ENCODE results near the gene FRMD1.

FRMD1 gene

DNA sequence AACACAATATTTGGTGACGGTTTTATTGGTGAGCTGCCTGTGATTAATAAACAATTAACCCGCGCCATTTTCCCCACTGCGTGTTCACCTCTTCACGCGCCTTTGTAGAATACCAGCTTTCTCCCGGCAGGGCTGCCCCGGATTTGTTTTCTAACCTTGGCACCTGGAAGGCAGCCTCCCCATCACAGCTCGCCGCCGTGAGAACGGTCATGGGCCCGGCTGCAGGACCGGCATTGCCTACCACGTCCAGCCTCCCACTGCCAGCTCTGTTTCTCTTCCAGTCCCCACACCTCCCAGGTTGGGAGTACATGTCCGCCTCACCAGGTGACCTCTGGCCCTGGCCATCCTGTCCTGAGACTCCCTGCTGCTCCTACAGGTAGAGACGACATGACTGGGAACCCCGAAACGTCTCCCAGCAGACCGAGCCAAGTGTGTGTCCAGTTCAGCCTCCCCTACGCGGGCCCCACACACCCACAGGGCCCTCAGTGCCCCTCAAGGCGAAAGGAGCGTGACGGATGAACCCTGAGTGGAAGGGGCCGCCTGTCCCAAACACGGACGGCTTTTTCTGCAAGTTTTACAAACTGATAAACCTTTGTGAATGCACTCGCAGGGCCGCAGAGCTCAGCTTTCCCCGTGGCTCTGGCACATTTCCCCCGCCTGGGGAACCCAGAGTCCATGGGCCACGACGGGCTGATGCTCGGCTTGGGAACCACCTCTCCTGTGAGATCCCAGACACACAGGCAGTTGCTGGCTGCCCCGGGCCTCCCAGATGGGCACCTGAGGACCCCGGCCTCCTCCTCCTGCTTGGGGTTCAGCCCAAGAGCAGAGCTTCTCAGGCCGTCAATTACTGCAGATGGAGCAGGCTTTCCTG is 25.7 kb downstream of the FRMD1 start:
- DNase-seq: no peak

DNA sequence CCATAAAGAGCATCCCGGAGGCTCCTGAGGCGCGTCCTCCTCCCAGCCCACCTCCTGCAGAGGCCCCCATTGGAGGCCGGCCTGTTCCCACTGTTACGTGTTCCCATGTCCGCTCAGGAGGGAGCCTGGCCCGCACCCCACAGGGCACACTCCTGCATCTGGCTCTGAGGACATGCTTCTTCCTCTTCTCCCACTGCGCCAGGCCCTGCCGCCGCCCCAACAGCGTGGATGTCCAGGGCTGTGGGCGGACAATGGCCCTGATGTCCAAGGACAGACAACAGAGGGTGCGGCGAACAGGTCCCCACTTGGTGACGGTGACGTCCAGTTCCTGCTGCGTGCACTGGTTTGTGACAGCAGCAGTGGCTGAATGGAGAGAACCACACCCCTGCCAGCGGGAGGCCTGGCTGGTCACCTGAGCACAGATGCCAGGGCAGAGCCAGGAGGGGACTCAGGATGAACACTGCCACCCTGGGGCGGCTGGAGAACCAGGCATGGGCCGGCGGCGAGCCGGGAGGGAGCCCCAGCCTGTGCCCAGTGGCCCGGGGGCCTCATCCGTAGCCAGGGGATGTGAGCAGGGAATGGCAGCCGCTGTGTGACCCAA is 26.6 kb downstream of the FRMD1 start:
- DNase-seq: no peak

DNA sequence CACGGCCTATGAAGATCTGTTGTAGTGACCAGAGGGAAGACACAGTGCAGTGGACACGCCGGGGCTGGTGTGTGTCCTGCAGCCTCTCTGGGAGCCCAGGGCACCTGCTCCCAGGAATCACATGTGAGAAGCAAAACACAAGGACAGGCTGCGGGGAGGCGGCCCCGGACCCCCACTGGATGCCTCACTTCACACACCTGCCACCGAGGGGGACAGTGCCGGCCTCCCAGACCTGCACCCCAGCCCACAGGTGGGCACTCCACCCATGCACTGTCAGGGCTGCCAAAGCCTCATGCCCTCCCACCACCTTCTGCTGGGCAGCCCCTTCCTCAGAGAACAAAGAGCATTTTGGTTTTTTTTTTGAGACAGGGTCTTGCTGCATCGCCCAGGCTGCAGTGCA is 27.4 kb downstream of the FRMD1 start:
- no peak for DNase-seq

DNA sequence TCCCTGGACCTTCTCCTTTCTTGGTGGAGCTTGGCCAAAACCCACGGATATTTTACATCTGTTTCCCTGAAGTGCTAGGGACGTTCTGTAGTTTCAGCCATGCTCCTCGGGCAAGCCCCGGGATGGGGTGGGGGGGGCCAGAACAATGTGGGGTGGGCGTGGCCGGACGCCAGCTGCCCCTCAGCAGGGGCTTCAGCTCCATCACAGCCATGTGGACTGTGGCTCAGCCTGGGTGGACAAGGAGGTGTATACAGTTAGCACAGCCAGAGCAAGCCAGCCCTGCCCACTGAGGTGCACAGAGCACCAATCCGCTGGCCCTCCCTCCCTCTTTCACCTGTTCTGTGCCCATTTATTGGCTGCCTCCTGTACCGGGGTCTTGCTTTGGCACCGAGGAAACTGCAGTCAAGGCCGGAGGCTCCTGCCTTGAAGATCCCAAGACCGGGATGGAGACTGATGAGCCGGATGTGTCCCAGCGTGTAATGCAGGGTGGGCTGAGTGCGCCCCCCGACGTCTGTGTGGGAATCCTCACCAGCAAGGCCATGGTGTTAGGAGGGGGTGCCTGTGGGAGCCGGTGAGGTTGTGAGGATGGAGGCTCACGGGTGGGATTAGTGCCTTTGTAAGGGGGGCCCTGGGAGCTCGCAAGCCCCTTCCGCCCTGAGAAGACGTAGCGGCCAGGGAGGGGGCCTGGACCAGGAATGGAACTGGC is 28.0 kb downstream of the FRMD1 start:
- no peak for DNase-seq

DNA sequence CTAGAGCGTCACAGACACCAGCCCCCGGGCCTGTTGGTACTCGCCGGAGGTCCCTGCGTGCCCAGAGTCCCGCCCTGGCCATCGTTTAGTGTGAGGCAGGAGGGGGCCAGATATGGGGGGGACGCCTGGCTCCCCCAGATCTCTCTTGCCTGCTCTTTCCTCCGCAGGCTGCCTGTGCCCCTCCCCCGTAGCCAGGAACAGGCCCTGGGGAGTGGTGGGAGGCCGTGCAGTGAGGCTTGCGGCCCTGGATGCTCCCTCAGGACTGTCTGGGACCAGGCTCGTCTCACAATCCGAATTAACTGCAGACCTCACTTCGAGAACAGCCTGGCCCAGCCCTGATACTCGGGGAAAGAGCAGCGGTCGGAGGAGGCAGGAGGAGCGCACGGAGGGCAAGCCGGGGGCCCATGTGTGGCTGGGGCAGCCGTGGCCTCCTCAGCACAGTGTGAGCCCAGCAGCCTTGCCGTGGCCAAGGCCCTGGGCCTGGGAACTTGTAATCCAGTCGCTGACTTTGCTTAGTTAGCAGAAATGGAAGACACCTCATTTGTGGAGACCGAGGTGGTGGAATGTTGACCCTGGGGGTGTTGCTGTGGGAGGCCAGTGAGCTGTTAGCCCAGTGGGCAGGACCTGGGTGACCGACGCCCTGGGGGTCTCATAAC is 28.7 kb downstream of the FRMD1 start:
- DNase-seq: no peak

DNA sequence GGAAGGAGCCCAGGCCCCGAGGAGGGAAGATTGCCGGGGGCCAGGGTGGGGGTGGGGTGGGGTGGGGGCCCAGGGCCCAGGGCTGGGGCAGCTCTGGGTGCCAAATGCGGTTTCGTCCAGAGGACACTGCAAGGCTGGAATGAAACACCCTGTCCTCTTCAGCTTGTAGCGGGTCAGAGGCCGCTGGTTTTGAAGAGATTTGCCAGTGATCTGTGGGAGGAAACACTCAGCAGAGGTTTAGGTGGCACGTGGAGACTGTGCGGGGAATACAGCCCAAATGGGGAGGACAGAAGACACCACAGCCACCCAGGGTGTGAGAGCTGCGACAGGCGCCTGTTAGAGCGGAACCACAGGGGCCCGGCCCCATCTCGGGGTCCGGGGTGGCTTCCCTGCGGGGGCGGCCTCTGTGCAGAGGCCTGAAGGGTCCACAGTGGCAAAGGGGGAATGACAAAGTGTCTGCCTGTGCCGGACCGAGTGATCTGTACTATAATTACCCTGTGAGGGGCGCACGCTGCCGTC is 29.2 kb downstream of the FRMD1 start:
- no peak for DNase-seq

DNA sequence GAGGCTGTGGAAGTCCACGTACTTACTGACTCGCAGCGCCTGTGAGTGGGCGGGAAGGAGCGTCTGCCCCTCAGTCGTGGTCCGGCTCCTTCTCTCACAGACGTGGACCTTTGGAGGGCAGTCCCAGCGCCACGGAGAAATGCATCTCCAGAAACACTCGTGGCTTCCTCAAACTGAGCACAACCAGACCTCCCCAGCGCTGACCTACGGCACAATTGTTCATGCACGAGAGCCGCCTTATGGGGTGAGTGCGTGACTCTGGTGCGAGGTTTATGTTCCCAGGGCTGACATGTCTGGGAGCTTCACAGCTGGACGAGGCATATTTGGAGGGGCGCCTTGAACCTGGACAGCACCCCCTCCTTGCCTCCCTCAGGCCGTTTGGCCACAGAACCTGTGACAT is 29.7 kb downstream of the FRMD1 start:
- no peak for DNase-seq

DNA sequence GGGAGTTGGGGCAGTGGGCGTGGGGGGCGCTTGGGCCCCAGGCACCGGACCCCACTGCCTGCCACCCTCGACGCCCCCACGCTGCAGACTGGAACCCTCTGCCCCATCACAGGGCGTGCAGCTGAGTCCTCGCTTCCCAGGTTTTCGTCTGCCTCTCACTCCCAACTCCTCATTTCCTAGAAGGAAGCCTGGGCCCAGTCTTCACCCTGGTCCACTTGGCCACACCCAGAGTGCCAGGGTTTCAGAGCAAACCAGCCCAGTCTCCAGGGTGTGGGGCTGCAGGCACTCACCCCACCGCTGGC is 30.3 kb downstream of the FRMD1 start:
- DNase-seq: no peak

DNA sequence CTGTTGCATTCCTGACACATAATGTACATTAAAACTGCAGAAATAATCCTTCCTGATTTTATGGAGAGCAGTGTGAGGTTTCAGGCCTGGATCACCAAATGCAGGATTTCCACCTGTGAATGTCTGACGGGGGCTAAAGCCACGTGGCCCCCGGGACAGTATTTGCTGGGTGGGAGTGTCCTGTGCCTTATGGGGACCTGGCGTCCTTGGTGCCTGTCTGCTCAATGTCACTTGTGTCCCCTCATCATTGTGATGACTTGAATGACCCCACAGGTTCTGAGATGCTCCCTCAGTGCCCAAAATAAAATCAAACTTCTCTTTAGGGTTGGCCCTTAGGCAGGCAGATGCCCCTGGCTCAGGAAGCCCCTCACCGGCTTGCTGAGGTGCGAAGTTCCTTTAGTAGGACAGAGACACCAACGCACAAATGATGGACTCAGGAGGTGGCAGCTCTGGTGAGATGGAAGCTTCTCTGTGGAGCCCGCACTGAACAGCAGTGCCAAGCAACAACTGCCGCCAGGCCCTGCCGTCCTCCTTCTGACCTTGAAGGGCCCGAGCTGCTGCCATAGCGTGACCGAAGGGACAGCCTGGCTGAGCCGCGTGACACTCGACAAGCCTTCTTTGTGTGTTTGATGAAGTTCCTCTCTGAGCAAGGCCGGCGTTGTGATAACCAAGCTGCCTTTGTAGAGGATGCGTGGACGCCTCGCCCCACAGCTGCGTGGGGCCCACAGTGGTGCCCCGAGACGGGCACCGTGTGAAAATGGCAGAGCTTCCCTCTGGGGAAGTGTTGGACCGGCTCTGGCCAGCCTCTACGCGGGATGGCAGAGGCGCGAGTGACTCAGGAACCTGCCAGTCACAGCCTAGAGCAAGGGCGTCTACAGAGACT is 30.9 kb downstream of the FRMD1 start:
- DNase-seq: no peak

DNA sequence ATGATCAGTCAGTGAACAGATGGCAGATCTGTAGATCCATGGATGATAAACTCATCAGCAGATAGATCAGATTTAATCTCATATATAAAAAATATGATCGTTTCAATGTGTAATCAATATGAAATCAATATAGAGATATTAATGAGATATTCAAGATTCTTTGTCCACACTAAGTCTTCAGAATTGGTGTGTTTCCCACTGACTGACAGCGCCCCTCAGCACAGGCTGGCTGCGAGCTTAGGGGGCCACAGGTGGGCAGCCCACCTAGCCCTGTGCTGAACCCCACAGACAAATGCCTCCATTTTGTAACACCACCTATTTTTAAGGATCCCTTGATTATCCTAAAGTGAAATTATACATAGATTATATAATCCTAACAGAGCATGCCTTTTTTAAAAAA is 32.3 kb downstream of the FRMD1 start:
- DNase-seq: no peak

DNA sequence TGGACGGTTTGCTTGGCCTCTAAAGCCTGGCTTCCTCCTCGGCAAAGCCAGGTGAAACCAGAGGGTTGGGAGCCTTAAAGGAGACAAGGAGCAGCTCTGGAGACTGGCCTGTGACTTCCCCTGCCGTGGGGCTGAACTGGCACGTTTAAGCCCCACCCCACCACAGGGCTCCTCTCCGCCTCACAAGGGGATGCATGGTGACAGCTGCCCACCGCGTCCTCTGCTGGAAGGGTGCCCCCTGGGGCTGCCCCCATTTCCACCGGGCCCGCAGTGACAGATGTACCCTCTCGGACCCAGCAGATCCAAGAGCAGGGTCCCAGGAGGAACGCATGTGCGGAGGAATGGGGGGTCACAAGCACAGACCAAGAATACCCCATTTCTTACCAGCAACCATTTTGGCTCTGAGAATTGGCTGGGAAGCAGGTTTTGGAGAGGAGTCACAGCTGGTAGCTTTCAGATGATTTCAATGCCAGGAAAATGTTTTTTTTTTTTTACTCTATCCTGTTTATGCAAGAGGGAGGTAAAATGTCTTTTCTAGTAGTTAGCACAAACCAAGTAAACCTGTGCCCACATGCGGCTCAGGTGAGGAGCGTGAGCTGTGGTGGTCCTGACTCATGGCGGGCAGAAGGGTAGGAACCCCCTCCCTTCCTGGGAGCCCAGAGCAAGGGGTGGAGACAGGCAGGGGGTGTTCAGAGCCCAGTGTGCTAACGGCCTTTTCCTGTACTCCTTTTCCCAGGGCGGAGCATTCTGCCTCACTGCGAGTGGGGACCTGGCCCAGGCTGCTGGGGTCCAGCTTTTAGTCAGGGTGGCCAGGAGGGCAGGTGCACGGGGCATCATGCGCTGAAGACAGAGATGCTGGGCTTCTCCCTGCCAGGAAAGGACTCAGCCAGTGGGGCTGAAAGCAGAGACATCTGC is 33.0 kb downstream of the FRMD1 start:
- no peak for DNase-seq

DNA sequence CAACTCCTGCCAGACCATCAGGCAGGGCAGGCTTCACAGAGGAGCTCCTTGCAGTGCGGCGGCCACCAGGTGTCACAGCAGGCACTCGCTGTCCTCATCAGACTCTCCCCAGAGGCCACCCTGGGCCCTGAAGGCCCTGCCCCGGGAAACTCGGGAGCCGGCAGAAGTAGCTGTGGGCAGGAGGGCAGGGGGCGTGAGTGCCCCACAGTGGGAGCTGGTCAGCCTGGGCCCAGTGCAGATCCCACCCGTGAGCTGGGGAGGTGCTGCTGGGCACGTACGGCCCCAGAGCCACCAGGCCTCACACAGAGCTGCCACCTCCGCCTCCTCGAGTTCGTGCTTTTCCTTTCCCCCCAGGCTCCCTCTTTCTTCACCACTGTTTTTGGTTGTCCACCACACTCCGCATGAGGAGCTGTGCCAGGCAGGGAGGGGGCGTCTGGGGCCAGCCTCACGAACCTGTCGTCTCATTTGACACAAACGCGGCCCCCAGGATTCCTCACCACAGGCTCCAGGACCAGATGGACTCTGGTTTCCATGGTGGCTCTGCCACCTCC is 33.8 kb downstream of the FRMD1 start:
- no peak for DNase-seq

DNA sequence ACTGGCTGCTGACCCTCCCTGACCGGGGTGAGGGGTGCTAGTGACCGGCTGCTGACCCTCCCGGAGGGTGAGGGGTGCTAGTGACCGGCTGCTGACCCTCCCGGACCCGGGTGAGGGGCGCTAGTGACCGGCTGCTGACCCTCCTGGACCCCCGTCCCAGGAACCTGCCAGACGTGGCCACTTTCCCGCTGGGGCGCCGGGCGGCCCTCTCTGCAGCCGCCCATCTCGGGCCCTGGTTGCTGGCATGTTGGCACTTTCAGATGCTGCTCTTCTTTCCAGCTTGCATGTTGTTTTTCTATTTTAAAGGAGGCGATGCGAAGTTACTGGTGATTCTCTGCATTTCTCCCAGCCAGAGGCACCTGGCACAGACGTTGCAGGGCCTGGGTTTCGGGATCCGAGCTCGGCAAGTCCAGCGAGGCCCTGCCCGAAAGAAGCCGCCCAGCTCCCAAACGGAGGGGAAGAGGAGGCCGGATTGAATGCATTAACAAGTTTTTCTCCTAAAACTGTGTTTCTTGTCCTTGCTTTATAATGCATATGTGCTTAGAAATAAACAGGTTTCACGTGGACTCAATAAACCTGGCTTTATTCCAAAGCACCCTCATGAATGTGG is 34.4 kb downstream of the FRMD1 start:
- no peak for DNase-seq

DNA sequence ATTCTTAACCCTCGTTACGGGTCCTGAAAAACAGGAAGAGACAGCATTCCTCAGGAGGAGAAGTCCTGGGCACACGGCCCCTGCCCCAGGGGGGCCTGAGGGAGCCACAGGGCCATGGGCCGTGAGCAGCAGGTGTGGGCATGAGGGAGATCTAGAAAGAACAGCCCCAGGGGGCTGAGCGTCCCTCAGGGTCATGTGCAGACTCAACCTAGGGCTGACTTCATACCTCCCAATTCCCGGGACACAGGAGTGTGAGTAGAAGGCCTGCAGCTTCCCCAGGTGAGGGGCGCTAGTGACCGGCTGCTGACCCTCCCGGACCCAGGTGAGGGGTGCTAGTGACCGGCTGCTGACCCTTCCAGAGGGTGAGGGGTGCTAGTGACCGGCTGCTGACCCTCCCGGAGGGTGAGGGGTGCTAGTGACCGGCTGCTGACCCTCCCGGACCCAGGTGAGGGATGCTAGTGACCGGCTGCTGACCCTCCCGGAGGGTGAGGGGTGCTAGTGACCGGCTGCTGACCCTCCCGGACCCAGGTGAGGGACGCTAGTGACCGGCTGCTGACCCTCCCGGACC is 35.1 kb downstream of the FRMD1 start:
- DNase-seq: no peak

DNA sequence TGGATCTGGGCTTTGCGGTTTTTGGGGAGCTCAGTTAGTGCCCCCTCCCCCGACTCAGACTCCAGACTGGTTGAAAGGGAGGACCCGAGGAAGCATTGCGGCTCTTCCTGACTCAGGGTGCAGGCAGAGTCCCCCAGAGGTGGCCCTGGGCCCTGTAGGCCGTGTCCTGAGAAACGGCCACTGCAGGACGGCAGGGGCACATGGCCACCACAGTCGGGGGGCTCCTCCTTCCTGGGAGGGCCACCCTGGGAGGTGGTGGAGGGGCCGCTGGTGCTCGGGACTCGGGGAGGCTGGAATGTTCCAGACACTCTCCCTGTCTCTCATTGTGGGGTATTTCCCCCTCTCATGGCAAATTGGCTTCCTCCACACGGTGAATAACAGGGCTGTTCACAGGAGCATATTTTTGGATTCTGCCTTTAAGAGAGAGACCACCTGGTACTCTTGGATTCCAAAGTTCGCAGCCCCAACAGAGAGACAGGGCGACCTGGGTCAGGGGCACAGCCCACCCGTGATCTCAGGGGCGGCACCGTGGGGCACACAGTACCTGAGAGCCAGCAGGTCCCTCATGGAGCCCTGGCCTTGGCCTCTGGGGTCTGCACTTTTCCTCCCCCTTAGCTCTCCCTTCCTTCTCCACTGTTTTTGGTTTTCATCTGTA is 35.7 kb downstream of the FRMD1 start:
- no peak for DNase-seq

DNA sequence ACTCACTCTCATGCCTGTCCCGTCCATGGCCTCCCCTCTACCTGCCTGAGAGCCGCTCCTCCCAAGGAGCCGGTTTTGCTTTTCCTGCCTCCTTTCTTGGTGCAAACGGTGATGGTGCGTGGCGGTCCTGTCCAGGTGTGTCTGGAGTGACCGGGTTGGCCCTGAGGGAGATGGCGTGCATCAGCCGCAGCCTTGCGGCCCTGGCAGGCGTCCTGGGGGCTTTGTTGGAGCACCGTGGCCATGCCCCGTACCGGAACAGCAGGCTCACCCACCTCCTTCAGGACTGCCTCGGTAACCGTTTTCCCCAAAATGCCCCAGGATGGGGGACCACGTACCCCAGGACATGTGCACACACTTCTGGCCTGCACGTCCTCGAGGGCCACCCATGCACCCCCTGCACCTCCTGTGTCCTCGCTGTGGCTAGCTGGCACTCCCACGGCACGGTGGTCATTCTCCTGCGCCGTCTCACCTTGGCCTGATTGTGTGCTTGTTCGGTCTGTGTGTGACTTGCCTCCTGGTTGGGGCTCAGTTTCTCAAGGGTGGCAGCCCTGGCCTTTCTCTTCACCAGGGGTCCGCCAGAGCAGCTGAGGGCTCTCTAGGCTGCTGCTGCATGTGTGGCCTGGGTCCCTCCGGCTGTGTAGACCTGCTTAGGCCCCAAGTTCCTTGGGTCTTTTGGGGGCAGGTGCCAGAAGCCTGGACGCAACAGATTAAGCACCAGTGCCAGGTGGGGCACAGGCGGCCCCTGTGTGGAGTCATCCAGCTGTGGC is 36.4 kb downstream of the FRMD1 start:
- DNase-seq: no peak

DNA sequence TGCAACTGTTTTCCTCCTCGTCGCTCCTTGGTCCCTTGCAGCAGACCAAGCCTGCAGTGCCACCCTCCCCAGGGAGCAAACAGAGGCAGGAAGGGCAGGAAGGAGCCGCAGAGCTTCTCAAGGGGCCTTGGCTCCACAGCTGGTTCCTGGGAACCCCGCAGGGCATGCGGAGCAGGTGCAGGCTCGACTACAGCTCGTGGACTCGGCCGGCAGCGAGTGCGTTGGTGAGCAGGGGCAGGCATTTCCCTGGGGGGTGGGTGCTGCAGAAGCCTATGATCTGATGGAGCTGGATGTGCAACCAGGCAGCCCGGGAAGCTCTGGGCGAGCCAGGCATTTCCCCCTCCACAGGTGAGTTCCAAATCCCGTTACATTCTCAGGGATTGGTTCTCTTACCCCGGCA is 37.1 kb downstream of the FRMD1 start:
- no peak for DNase-seq

DNA sequence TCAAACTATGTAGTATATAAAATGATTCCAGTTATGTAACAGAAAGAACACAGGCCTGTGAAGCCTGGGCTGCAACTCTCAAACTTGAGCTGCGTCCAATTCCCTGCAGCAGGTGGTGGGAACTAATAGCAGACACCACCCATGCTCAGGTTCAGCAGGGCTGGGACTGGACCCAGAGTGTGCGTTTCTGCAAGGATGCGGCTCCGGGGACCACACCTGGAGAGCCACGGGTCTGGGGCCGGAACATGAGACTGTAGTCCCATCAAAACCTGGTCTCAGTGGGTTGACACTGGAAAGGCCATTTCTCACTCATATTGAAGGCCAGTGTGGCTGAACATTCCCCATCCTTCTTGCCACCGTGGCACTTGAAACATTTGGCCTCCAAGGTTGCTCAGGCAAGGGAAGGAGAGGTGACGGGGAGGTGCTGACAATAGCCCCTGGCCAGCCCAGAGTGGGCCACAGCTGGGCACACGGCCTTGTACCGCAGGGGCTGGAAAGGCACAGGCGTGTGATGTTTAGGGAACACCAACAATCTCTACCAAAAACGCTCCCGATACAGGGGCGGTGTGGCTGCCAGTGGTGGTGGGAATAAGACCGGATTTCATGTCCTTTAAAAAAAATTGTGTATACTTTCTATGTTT is 38.0 kb downstream of the FRMD1 start:
- no peak for DNase-seq
